ENCODE results near the gene MYL4. TPM values are rescaled to one million over a fixed set of nuclear protein-coding genes. Genes with fewer than 3 reads are reported as not detected.
"Not testable (repeated sequence)": the region's sequence is repeated elsewhere in the genome, so short reads cannot be mapped to it uniquely, and the experiment has no call there.

Gene MYL4
- total RNA-seq, 1 donor from 2014 or later: 809 TPM

DNA sequence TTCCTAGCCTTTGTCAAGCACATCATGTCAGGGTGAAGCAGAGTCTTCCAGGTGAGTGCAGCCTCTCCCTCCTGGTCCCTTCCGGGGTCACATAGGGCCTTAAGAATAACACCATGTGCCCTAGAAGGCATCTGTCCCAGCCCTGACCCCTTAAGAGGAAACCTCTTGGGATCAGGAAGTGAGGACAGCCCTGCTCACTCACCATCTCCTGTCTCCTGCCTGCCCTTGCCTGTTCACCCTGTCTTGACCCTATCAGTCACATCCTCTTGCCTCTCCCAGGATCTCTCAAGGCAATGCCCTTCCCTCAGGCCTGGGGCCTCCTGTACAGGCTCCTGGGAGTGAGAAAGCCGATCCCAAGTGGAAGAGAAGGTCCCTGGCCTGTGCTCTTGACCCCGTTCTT, 13.9 kb downstream of the MYL4 start:
- TF ChIP-seq CTCF (IDR thresholded peaks at IDR 0.05; ENCODE audit: borderline replicate concordance): no peak
- peaks cover 67% of the 10 kb centered on the region for H3K4me1 ChIP-seq
- H3K27ac ChIP-seq (replicated peaks): peak overlapping the region; percentile 93
- no peak overlapping the region for H3K4me3 ChIP-seq
- H3K9me3 ChIP-seq (replicated peaks): no peaks in the 10 kb centered on the region
- no peaks in the 10 kb centered on the region for H3K36me3 ChIP-seq
- no peaks in the 10 kb centered on the region for H3K27me3 ChIP-seq (ENCODE audit: low read depth)
- DNase-seq: no peak
- intact Hi-C loops (cut with micrococcal nuclease): no loop called here

- H3K36me3 ChIP-seq: no peaks in the 10 kb centered on the region
- H3K4me1 ChIP-seq: peaks cover 65% of the 10 kb centered on the region
- H3K4me3 ChIP-seq: no peak overlapping the region
- no peak for TF ChIP-seq CTCF (IDR thresholded peaks at IDR 0.05; ENCODE audit: borderline replicate concordance)
- no peaks in the 10 kb centered on the region for H3K27me3 ChIP-seq (ENCODE audit: low read depth)
- H3K27ac ChIP-seq (replicated peaks): peak overlapping the region; percentile 93
- no peak for DNase-seq
- intact Hi-C loops (cut with micrococcal nuclease): no loop called here
- H3K9me3 ChIP-seq (replicated peaks): no peaks in the 10 kb centered on the region
These were observed 14.3 kb downstream of the MYL4 start for GRCh38 chr17:47223460-47223859.

- peaks cover 58% of the 10 kb centered on the region for H3K4me1 ChIP-seq
- H3K36me3 ChIP-seq; H3K9me3 ChIP-seq (replicated peaks); intact Hi-C loops (cut with micrococcal nuclease); DNase-seq; H3K27me3 ChIP-seq (ENCODE audit: low read depth); H3K4me3 ChIP-seq: not testable (repeated sequence)
- peak overlapping the region; percentile 93 for H3K27ac ChIP-seq (replicated peaks)
These were observed 14.9 kb downstream of the MYL4 start for GRCh38 chr17:47224077-47224476.

- no peak for TF ChIP-seq CTCF (IDR thresholded peaks at IDR 0.05; ENCODE audit: borderline replicate concordance)
- Histone ChIP-seq H3K27me3 (ENCODE audit: low read depth) (no peaks in the 10 kb centered on the region), H3K27ac (replicated peaks) (peak overlapping the region; percentile 93), H3K4me3 (no peak overlapping the region), H3K9me3 (replicated peaks) (no peaks in the 10 kb centered on the region), H3K4me1 (peaks cover 56% of the 10 kb centered on the region), H3K36me3 (no peaks in the 10 kb centered on the region)
- intact Hi-C loops (cut with micrococcal nuclease): no loop called here
- DNase-seq: no peak
These were observed 15.8 kb downstream of the MYL4 start for GRCh38 chr17:47224966-47225365.

DNA sequence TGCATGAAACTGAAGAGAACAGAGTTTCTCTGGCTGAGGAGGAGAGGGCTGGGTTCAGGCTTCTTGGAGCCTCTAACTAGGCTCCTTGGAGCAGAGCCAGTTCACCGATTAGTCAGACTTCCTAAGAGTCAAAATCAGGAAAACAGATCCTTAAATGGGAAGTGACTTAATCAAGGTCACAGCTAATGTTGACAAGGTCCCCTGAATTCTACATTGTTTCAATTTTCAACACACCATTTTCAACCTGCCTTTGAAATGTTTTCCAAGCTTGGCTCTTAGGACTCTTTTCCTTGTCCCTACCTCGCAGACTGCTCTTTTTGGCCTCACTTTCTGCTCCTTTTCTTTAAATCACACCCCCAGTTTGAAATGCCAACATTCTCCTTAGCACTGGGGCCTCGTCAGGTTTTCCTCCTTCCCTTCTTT, 16.3 kb downstream of the MYL4 start:
- DNase-seq: peak; percentile 40
- intact Hi-C loops (cut with micrococcal nuclease): no loop called here
- peaks cover 56% of the 10 kb centered on the region for H3K4me1 ChIP-seq

More for the DNA sequence above, 16.3 kb downstream of the MYL4 start:
- Histone ChIP-seq H3K9me3 (replicated peaks) (no peaks in the 10 kb centered on the region), H3K36me3 (no peaks in the 10 kb centered on the region), H3K27ac (replicated peaks) (peak overlapping the region; percentile 93), H3K27me3 (ENCODE audit: low read depth) (no peaks in the 10 kb centered on the region), H3K4me3 (peak overlapping the region; percentile 21)
- no peak for TF ChIP-seq CTCF (IDR thresholded peaks at IDR 0.05; ENCODE audit: borderline replicate concordance)
